HG03575 (cell line): ENCODE results near the gene ERMAP.
"Not testable (repeated sequence)": the region's sequence is repeated elsewhere in the genome, so short reads cannot be mapped to it uniquely, and the experiment has no call there.

Source experiments
- ATAC-seq: cut with Tn5 transposase; IDR thresholded peaks from one replicate; pipeline ENCODE4 v1.9.1; 2021; ENCODE audit not compliant: unreplicated experiment, insufficient number of reproducible peaks, low FRiP score; ENCODE audit errors: extremely low read depth

Gene ERMAP

GRCh38 chr1:42859366-42859765 is 42.4 kb downstream of the ERMAP start:
- not testable (repeated sequence) for ATAC-seq

- ATAC-seq = no peak
Observed at GRCh38 chr1:42860339-42861013, 43.6 kb downstream of the ERMAP start.

GRCh38 chr1:42861014-42861399 is 44.1 kb downstream of the ERMAP start:
- no peak for ATAC-seq

GRCh38 chr1:42866549-42866948 is 49.6 kb downstream of the ERMAP start:
- ATAC-seq = no peak

- ATAC-seq = not testable (repeated sequence)
Observed at GRCh38 chr1:42868466-42868865, 51.5 kb downstream of the ERMAP start.

- not testable (repeated sequence) for ATAC-seq
Observed at GRCh38 chr1:42869254-42869653, 52.3 kb downstream of the ERMAP start.

GRCh38 chr1:42869751-42870150 is 52.8 kb downstream of the ERMAP start:
- ATAC-seq = not testable (repeated sequence)

GRCh38 chr1:42873108-42873507 is 56.2 kb downstream of the ERMAP start:
- ATAC-seq = not testable (repeated sequence)

- no peak for ATAC-seq
Observed at GRCh38 chr1:42873670-42874069, 56.7 kb downstream of the ERMAP start.

- ATAC-seq = no peak
Observed at GRCh38 chr1:42876009-42876408, 59.1 kb downstream of the ERMAP start.

GRCh38 chr1:42877380-42877779 is 60.5 kb downstream of the ERMAP start:
- ATAC-seq = no peak

GRCh38 chr1:42880384-42880783 is 63.5 kb downstream of the ERMAP start:
- no peak for ATAC-seq

- ATAC-seq = no peak
Observed at GRCh38 chr1:42886046-42886739, 69.3 kb downstream of the ERMAP start.

GRCh38 chr1:42886800-42887199 is 69.9 kb downstream of the ERMAP start:
- ATAC-seq = no peak

GRCh38 chr1:42887366-42887765 is 70.4 kb downstream of the ERMAP start:
- ATAC-seq = no peak

GRCh38 chr1:42888013-42888633 is 71.2 kb downstream of the ERMAP start:
- no peak for ATAC-seq

- no peak for ATAC-seq
Observed at GRCh38 chr1:42889264-42889663, 72.3 kb downstream of the ERMAP start.

- no peak for ATAC-seq
Observed at GRCh38 chr1:42891465-42892138, 74.7 kb downstream of the ERMAP start.
